Bone marrow (tissue), 2 donors: ENCODE measurements around the gene LRCH1.

ENCODE experiments used
- DNase-seq, 2 donors: peaks; one replicate each; lab custom pipeline; 2025; lab: John Stamatoyannopoulos, UW

Gene LRCH1

GRCh38 chr13:46712524-46712923, 159.6 kb downstream of the LRCH1 start:
- no peak for DNase-seq

GRCh38 chr13:46715363-46715762, 162.4 kb downstream of the LRCH1 start:
- DNase-seq = no peak

GRCh38 chr13:46716821-46717220, 163.9 kb downstream of the LRCH1 start:
- no peak for DNase-seq

GRCh38 chr13:46717275-46717674, 164.3 kb downstream of the LRCH1 start:
- no peak for DNase-seq

- peak in 1 of 2 donors; percentile 61 for DNase-seq
Observed at GRCh38 chr13:46717856-46718255, 164.9 kb downstream of the LRCH1 start.

- no peak for DNase-seq
Observed at GRCh38 chr13:46720189-46720588, 167.2 kb downstream of the LRCH1 start.

- peak in 1 of 2 donors; percentile 39 for DNase-seq
Observed at GRCh38 chr13:46721054-46721453, 168.1 kb downstream of the LRCH1 start.

GRCh38 chr13:46726347-46726746, 173.4 kb downstream of the LRCH1 start:
- no peak for DNase-seq

GRCh38 chr13:46728777-46729176, 175.8 kb downstream of the LRCH1 start:
- DNase-seq = no peak

GRCh38 chr13:46731535-46731934, 178.6 kb downstream of the LRCH1 start:
- DNase-seq = no peak

- DNase-seq = no peak
Observed at GRCh38 chr13:46735425-46735824, 182.5 kb downstream of the LRCH1 start.

- DNase-seq = peak in 1 of 2 donors; percentile 91
Observed at GRCh38 chr13:46736541-46737310, 183.8 kb downstream of the LRCH1 start.

GRCh38 chr13:46738055-46738454, 185.1 kb downstream of the LRCH1 start:
- DNase-seq = no peak

GRCh38 chr13:46738766-46739165, 185.8 kb downstream of the LRCH1 start:
- no peak for DNase-seq

GRCh38 chr13:46739447-46740098, 186.6 kb downstream of the LRCH1 start:
- no peak for DNase-seq

GRCh38 chr13:46743191-46743590, 190.2 kb downstream of the LRCH1 start:
- no peak for DNase-seq

- no peak for DNase-seq
Observed at GRCh38 chr13:46745062-46745461, 192.1 kb downstream of the LRCH1 start.

- peak in 1 of 2 donors; percentile 83 for DNase-seq
Observed at GRCh38 chr13:46745706-46746105, 192.7 kb downstream of the LRCH1 start.

- no peak for DNase-seq
Observed at GRCh38 chr13:46747031-46747820, 194.3 kb downstream of the LRCH1 start.

- peak in 1 of 2 donors; percentile 46 for DNase-seq
Observed at GRCh38 chr13:46748300-46748699, 195.3 kb downstream of the LRCH1 start.

- DNase-seq = no peak
Observed at GRCh38 chr13:46749951-46750350, 197.0 kb downstream of the LRCH1 start.

- DNase-seq = peak in 1 of 2 donors; percentile 94
Observed at GRCh38 chr13:46751811-46752635, 199.1 kb downstream of the LRCH1 start.
